GM12874 (cell line): ENCODE measurements around the gene FOXP1.

Source experiments
- CTCF ChIP-seq: IDR thresholded peaks from 2 replicates; pipeline ENCODE4 v1.5.1; 2011; ENCODE audit warnings: low read depth, mild to moderate bottlenecking, control low read depth, low read length, moderate library complexity; ENCODE audit not compliant: insufficient read depth

FOXP1 gene

GRCh38 chr3:71025010-71025409 is 558.5 kb downstream of the FOXP1 start:
- no peak for TF ChIP-seq CTCF

- TF ChIP-seq CTCF: peak; percentile 14; the same call in 1 of the 2 replicates
Observed at GRCh38 chr3:71022551-71023335, 560.8 kb downstream of the FOXP1 start.

- no peak for TF ChIP-seq CTCF
Observed at GRCh38 chr3:71018799-71019198, 564.7 kb downstream of the FOXP1 start.

- no peak for TF ChIP-seq CTCF
Observed at GRCh38 chr3:71016178-71016845, 567.2 kb downstream of the FOXP1 start.

- no peak for TF ChIP-seq CTCF
Observed at GRCh38 chr3:71012971-71013370, 570.6 kb downstream of the FOXP1 start.

- TF ChIP-seq CTCF: no peak
Observed at GRCh38 chr3:71011565-71012287, 571.8 kb downstream of the FOXP1 start.
